PFSK-1 (cell line): ENCODE measurements around the gene ARSK.

Experiments used
- FOXP2 ChIP-seq: optimal IDR thresholded peaks from 2 replicates; pipeline ENCODE3; 2011; ENCODE audit warnings: borderline replicate concordance, control low read depth, inconsistent platforms; ENCODE audit not compliant: insufficient read depth; ENCODE audit errors: extremely low read length, extremely low read depth
- POLR2AphosphoS5 ChIP-seq: IDR thresholded peaks from 2 replicates; pipeline ENCODE4 v1.6.1; 2012; ENCODE audit warnings: low read depth, mild to moderate bottlenecking, control low read depth, low read length, moderate library complexity
- REST ChIP-seq, 2 experiments: IDR thresholded peaks; 2 replicates each; pipeline versions ENCODE4 v1.6.1 to v1.8.0; 2011 to 2012; ENCODE audit warnings: low read depth in 2 of 2, low read length in 2 of 2, control low read depth in 1 of 2, inconsistent platforms in 1 of 2, mild to moderate bottlenecking in 1 of 2, moderate library complexity in 1 of 2; ENCODE audit not compliant: insufficient read depth in 1 of 2
- SIN3A ChIP-seq: IDR thresholded peaks from 2 replicates; pipeline ENCODE4 v1.6.1; 2012; ENCODE audit warnings: mild to moderate bottlenecking, low read length, moderate library complexity, borderline replicate concordance; ENCODE audit not compliant: insufficient read depth
- TAF1 ChIP-seq: IDR thresholded peaks from 2 replicates; pipeline ENCODE4 v1.6.1; 2012; ENCODE audit warnings: low read length, control low read depth, borderline replicate concordance; ENCODE audit not compliant: insufficient read depth

- TF ChIP-seq POLR2AphosphoS5 (no peak), FOXP2 (no peak), TAF1 (no peak), SIN3A (no peak), REST (IDR thresholded peaks at IDR 0.05; ENCODE audit: insufficient read depth in 1 of 2, low read depth in 2 of 2, low read length in 2 of 2) (no peak)
Observed at GRCh38 chr5:95609711-95610110, 54.8 kb downstream of the ARSK start.
